Left renal pelvis (tissue), 4 donors: ENCODE data around the gene ACSF3. TPM values are rescaled to one million over a fixed set of nuclear protein-coding genes. Genes with fewer than 3 reads are reported as not detected.
"Not testable (repeated sequence)": the region's sequence is repeated elsewhere in the genome, so short reads cannot be mapped to it uniquely, and the experiment has no call there.

Source experiments
- DNase-seq, 4 donors: peaks; one replicate each; pipeline ENCODE4 v3.0.0-alpha.2; 2013; ENCODE audit warnings: low read depth in 4 of 4, low spot score in 3 of 4
- polyA plus RNA-seq, 4 donors: library from polyadenylated mRNA; unstranded; fragments of 120-200 nt; gene quantifications; one replicate each; pipeline ENCODE4 v1.2.1, GENCODE V29; 2013; ENCODE audit not compliant: insufficient read length in 4 of 4

The ACSF3 gene
- polyA plus RNA-seq, 4 donors: 19.4 to 39.5 (median 28.8) TPM

DNA sequence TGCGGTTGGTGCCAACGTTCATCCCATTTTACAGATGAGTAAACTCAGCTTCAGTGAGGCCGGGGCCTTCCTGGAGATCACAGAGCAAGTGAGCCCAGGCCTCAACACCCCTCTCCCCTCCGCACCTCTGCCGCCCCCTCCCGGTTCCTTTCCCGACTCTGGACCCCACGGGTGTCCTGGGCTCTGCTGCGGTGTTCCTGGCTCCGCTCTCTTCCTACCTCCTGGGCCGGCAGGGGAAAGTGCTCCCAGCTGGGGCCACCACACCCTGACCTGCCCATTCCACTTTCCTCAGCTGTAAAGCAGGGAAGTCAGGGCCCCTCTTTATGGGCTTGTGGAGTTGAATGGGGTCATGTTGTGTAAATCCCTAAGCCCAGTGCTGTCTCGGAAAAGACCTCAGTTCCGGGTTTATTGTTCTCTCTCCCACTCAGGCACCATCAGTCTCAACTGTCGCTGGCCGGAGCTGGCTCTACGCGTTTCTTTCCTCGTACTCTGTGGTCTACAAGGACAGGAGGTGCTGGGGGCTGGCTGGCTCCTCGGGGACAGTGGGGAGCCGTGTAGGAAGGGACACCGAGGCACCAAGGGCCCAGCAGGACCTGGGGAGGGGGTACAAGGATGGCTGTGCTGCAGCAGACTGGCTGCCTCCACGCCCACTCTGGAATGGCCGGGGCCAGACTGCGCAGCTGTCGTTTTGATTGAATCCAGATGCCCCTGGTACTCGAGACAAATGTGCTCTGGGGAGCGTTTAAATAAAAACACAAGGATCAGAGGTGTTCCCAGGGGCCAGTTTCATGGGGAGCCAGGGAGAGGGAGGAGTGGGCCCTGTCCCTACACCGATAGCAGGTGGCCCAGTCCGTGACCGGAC, 21.7 kb upstream of the ACSF3 start:
- DNase-seq: peak; percentile 43 to 64 (median 48)

DNA sequence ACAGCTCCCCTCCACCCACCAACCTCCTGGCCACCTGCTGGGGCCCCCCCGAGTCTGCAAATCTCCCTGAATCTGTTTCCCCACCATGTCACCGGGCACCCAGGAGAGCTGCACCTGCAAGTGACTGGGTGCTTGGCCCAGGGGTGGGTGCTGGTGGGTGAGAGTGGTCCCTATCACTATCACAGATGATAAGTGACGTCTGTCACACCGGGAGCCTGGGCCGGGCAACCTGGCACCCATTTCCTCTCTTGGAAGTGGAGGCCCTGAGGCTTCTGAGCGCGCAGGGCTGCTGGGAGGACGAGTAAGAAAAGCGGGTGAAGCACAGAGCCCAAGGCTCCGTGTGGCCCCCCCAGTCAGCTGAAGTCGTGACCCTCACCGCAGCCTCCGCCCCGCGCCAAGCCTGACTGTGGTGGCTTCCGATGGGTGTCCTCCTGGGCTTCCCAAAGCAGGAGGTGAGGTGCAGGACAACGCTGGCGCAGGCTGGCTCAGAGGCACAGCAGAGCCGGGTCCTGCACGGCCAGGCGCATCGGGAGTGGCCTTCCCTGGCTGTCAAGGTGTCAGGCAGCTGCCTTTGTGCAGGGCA, 21.0 kb upstream of the ACSF3 start:
- DNase-seq: no peak

DNA sequence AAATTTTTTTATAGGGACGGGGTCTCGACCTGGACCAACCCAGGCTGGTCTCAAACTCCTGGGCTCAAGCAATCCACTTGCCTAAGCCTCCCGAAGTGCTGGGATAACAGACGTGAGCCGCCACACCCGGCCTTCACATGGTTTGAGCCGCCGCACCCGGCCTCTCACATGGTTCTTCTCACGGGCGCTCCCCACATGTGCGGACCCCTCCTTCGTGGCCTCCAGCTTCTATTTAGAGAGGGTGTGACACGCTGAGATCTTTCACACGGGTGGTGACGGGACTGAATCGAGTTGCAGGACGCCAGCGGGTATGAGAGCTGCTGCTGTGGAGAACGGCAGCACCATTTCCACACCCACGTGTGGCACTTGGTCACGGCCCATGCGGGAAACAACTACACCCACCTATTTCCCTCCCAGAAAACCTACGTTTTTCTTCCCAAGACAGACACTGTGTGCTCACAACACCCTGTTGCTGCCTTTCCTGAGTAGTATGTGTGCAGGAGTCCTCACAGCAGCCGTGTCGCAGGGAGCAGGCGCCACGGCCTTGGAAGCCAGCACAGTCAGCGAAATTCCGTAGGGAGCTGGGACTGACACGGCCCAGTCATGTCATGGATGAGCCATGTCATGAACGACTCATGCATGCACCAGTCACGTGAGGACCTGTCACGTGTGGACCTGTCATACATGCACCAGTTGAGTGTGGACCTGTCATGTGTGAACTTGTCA, 20.1 kb upstream of the ACSF3 start:
- DNase-seq: no peak

DNA sequence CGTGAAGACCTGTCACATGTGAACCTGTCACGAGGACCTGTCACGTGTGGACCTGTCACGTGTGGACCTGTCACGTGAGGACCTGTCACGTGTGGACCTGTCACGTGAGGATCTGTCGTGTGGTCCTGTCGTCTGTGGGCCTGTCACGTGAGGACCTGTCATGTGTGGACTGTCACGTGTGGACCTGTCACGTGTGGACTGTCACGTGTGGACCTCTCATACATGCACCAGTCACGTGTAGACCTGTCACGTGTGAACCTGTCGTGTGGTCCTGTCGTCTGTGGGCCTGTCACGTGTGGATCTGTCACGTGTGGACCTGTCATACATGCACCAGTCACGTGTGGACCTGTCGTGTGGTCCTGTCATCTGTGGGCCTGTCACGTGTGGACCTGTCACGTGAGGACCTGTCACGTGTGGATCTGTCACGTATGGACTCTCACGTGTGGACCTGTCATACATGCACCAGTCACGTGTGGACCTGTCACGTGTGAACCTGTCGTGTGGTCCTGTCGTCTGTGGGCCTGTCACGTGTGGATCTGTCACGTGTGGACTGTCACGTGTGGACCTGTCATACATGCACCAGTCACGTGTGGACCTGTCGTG, 19.5 kb upstream of the ACSF3 start:
- not testable (repeated sequence) for DNase-seq

DNA sequence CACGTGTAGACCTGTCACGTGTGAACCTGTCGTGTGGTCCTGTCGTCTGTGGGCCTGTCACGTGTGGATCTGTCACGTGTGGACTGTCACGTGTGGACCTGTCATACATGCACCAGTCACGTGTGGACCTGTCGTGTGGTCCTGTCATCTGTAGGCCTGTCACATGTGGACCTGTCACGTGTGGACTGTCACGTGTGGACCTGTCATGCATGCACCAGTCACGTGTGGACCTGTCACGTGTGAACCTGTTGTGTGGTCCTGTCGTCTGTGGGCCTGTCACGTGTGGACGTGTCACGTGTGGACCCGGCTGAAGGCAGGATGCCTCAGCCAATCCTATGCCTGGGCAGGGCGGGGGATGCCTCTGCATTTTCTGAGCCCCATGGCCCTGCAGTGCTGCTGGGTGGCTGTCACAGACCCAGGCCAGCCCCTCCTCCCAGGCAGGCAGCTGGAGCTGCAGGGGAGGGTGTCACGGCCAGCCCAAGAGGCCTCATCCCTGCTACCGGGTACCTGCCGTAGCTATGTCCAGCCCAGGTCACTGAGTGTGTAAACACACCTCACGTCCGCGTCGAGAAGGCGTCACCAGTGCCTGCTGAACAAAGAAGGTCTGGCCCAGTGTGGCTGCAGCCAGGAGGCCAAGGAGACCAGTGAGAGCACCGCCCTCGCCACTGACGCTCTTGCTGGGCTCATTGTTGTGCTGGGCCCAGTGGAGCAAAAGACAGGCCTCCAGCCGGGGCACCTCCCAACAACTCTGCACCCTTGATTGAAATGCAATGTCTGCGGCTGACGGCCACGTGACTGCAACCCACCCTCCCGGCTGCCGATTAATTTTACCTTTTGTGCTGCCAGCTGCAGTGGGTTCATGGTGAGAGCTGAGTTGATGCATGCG, 18.6 kb upstream of the ACSF3 start:
- no peak for DNase-seq

DNA sequence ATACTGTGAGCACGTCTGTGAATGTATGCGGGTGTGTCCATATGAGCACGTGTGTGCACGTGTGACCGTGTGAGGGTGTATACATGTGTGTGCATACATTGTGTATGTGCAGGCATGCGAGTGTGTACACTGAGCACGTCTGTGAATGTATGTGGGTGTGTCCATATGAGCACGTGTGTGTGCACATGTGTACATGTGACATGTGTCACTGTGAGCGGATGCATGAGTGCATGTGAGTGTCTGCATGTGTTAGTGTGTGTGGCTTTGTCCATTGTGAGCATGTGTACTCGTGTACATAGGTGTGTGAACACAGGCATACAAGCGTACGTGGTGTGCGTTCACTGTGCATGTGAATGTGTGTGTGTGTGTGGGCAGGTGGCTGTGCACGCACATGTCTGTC, 17.5 kb upstream of the ACSF3 start:
- DNase-seq: no peak

DNA sequence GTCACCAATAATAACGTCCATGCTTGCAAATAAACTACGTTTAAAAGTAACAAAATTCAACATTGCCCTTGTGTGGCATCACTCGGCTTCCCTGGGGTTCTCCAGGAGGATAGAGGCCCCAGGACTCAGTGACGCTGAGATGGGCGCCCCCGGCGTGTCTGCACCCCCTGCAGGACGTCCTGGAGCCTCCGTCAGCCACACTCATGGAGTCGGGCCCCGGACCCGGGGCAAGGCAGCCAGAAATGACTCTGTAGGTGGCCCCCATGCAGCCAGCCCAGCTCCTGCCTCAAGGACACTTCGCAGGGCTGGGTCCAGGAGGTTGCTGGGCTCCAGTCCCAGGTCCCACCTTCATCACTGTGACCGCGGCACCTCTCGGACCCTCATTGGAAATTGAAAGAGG, 16.6 kb upstream of the ACSF3 start:
- no peak for DNase-seq

DNA sequence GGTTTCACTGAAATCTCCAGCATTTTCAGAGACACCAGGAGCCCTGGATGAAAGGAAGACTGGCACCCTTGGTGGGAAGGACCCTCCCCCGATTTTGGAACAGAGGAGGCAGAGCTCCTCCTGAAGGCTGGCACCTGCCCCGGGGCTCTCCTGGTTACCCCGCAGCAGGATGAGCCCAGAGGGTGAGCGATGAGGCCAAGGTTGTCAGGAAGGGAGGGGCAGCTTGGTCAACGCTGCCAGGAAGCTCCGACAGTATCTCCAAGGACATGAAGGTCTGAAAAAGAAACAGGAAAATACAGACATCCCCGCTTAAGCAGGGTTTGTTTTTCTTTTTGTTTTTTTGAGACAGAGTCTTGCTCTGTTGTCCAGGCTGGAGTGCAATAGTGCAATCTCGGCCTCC, 15.5 kb upstream of the ACSF3 start:
- no peak for DNase-seq

DNA sequence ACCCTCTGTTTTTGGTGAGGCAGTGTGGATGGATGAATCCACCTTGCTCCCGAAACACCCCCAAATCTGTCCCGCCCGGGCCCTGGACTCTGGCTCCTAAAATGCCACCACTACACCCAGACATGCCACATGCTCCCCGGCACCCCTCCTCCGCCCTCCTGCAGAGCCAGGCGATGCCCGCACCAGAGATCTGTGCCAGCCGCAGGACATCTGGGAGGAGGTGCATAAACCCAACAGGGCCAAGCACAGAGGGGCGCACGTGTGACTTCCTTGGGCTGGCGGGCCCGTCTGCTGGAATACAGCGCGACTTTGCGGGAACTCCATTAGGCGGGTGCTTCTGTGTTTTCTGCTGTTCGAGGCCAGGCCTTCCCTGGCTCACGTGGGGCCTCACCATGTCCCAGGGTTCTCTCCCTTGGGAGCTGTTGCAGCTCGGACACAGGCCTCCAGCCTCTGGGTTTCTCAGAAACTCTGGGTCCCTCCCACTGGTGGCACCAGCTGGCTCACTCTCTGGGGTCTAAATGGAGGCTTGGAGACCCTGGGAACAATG, 14.1 kb upstream of the ACSF3 start:
- DNase-seq: no peak

DNA sequence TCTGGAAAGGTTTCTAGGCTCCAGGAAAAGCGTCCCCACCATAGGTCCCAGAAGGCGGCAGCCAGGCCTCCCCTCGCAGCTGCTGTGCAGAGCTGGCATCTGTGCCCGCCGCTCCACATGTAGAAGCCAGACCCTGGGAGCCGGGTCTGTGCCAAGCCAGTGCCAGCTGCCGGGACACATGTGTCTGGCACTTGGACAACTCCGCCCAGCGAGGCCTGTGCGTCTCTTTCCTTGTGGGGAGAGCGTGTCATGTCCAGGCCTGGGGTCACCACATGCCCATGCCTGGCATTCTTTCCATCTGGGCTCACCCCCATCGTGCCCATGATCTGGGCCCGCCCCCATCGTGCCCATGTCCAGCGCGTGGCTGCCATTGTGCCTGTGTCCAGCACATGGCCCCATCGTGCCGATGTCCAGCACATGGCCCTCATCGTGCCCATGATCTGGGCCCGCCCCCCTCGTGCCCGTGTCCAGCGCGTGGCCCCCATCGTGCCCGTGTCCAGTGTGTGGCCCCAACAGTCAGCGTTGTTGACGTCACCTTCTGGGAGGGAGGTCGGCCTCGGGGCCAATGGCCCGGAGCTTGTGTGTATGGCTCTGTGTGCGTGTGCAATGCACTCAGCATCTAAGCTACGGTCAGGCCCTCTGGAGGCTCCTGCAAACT, 13.3 kb upstream of the ACSF3 start:
- no peak for DNase-seq

DNA sequence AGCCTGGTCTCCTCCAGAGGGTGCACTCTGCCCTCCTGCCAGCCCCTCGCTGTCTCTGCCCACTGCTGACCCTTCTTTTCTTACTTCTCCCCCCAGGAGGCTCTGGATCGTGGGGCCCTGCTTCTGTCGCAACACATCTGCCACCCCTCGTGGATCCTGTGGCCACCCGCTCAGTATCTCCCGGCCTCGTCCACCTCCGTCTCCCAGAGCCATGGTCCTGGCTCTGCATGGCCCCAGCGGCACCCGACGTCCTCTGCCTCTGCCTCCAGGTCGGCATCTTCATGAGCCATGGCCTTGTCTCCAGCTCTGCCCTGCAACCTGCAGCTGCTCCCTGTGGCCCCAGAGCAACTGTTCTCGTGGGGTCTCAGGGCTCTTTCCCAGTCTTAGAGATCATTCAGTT, 12.1 kb upstream of the ACSF3 start:
- no peak for DNase-seq

DNA sequence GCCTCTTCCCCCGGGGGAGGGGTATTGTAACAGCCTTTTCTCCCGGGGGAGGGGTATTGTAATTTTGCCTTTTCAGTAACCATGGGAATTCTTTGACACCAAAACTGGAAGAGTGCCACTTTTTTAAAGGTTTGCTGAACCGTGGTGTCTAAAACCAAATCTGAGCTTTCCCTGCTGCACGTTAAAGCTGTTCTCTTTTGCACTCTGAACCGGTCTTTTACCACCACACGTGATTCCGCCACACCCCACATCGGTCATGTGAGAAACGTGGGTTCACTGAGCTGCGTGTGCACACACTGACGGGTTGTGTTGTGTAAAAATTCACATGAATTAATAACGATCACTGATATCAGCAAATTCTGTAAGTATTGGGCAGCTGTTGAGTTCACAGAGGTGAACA, 9.2 kb upstream of the ACSF3 start:
- no peak for DNase-seq

DNA sequence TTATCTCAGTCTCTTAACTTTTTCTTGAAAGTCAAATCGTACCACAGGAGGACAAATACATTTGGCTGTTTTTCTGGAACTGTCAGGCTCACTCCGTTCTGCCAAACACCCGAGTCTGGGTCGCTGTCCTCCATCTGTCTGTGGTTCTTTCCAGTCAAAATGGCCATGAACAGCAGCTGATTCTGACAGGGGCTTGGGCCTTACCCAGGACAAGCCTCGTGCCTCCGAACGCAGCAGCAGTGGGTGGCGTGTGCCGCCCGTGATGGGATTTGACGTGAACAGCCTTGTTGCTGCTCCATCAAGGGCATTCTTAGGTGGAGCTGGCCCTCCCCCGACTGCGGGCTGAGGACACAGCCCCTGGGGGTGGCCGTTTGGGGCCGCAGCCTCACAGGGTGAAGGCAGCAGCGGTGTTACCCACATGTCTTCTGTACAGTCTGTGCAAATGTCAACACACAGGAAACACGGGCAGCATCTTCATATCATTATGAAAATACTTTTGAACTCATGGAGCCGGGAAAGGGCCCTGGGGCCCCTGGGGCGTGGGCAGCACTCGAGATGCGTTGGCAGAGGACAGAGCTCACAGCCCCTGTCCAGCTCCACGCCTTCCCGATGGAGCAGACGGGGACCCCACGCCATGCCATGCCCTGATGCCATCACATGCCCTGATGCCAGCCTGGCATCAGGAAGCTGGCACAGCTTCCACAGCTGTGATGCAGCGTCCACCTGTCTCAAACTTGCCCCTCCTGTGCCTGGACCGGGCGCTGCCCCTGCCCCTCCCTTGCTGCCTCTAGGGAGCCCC, 8.6 kb upstream of the ACSF3 start:
- DNase-seq: no peak

DNA sequence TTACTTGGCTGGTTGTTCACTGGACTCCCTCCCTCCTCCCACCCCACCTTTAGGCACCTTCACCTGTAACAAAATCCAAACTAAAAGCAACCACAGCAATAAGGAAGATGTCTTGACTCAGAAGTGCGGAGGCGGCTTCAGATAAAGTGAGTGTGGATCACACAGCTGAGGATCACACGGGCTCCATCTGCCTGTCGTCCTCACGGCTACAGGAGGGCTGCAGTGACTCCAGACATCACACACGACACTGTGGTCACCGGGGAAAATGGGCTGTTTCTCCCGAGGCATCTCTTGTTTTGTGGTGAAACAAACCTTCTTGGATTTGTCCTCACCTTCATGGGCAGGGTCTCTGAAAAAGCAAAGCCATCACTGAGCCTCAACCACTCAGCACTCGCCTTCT, 7.9 kb upstream of the ACSF3 start:
- DNase-seq: no peak

DNA sequence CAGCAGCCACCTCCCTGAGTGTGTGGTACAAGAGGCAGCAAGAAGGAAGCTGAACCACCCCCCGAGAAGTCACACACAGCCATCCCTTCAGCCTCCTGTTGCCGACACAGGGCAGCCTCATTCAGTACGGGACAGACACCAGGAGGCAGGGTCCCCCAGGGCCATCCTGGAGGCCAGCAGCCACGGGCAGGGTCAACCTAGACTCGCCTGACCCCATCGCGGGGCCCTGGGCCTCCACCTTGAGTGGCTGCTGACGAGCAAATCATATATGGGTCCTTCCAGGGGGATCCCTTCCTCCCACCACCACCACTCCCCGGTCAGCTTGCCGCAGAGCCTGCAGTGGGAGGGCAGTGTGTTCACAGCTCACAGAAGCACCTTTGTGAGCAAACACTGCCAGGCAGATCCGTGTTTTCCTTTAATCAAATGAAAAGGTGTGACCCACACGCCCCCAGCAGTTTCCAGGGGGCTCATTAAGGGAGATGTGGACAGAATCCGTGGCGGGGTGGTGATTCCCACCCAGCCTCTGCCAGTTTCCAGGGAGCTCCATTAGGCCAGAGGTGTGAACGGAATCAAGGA, 5.6 kb upstream of the ACSF3 start:
- no peak for DNase-seq

DNA sequence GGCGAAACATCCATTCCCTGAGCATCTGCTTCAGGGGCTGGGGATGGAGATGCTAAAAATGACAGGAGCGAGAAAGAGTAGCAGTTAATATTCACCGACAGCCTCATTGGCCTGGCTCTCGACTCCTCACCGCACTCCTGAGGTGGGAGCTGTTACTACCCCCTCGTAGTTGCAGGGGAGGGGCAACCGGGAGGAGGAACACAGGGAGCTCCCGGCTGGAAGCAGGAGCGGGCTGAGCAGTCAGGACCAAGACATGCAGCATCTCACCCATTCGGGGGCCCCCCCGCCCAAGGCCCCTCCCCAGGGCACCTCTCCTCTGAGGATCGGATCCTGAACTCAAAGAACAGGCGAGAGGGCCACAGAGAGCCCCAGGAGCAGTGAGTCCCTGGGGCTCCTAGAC, 4.5 kb upstream of the ACSF3 start:
- DNase-seq: no peak

DNA sequence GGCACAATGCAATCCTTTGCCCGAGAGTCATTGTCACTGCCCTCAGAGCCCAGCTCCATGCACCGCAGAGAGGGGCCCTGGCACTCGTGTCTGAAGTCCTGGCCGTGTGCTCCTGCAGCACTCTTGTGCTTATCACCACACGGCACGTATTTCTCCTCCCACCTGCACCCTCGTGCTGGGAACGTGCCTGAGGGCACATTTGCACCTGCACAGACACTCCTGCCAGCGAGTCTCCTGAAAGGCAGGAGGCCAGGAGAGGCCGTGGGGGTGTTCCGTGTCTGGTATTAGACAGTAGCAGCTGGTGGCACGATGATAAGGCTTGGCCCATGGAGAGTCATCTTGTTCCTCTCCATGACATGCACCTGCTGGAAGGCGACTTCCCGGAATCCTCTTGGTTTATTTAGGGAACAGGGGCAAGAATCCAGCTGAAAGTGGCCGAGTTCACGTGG, 3.4 kb upstream of the ACSF3 start:
- no peak for DNase-seq

DNA sequence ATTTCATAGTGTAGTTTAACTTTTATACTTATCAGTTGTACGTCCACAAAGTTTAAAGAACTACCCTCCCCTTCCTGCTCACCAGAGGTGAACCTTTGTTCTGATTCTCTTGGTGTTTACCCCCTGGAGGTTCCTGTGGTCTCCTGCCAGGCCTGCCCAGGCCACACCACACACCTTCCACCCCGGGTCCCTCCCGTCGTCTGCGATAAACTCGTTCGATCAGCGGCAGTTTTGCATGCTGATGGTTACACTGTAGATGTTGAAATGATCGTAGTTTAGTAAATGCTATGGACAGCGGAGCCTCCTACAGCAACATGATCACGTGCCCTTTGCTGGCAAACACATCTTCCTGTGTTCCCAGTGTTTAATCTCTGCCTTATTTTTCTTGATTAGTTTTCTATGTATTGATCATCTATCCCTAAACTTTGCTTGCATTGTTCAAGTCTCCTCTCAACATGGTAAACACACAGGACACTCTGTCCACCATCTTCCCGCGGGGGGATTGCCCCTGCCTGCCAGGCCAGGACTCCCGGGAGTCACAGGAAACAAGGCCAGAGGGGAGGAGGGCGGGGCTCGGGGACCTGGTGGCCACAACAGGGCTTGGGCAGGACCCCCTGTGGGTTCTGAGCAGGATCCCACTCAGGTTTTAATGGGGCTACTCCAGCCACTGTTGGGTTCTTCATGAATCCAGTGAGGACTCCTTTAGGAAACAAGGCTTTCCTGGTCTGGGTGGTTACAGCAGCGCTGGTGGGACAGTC, 2.8 kb upstream of the ACSF3 start:
- DNase-seq: no peak
